ENCODE measurements around the gene PIP5K1A.
"Not testable (repeated sequence)": the region's sequence is repeated elsewhere in the genome, so short reads cannot be mapped to it uniquely, and the experiment has no call there.

The PIP5K1A gene

GRCh38 chr1:151267760-151268159 lies 69.4 kb downstream of the PIP5K1A start:
- no peak overlapping the region for H3K4me3 ChIP-seq (ENCODE audit: low read depth, low read length)
- no peak for TF ChIP-seq CTCF (IDR thresholded peaks at IDR 0.05; ENCODE audit: control insufficient read depth, extremely low read depth, insufficient read depth)
- no peak for DNase-seq (ENCODE audit: low read depth)

GRCh38 chr1:151273924-151274466 lies 75.6 kb downstream of the PIP5K1A start:
- TF ChIP-seq CTCF (IDR thresholded peaks at IDR 0.05; ENCODE audit: control insufficient read depth, extremely low read depth, insufficient read depth), result no peak
- H3K4me3 ChIP-seq (ENCODE audit: low read depth, low read length), result no peak overlapping the region
- DNase-seq (ENCODE audit: low read depth), result no peak

- DNase-seq (ENCODE audit: low read depth); H3K4me3 ChIP-seq (ENCODE audit: low read depth, low read length): not testable (repeated sequence)
These were observed 77.0 kb downstream of the PIP5K1A start for GRCh38 chr1:151275341-151275740.

- no peak overlapping the region for H3K4me3 ChIP-seq (ENCODE audit: low read depth, low read length)
- no peak for DNase-seq (ENCODE audit: low read depth)
- no peak for TF ChIP-seq CTCF (IDR thresholded peaks at IDR 0.05; ENCODE audit: control insufficient read depth, extremely low read depth, insufficient read depth)
These were observed 78.9 kb downstream of the PIP5K1A start for GRCh38 chr1:151277249-151277648.

- TF ChIP-seq CTCF (IDR thresholded peaks at IDR 0.05; ENCODE audit: control insufficient read depth, extremely low read depth, insufficient read depth), result 0 out of 2 replicates have a peak, but pooled peaks have one; percentile 20
- DNase-seq (ENCODE audit: low read depth), result peak; percentile 98
These were observed 83.0 kb downstream of the PIP5K1A start for GRCh38 chr1:151281225-151281968.

GRCh38 chr1:151281969-151282882 lies 83.9 kb downstream of the PIP5K1A start, which contains the start of gene ZNF687:
TSS of gene ZNF687 (plus strand) at chr1:151282299. CDS start at chr1:151286292, 3,993 bp downstream.
- TF ChIP-seq CTCF (IDR thresholded peaks at IDR 0.05; ENCODE audit: control insufficient read depth, extremely low read depth, insufficient read depth), result no peak
- peak; percentile 100 for DNase-seq (ENCODE audit: low read depth)
- peak within 1 kb of the TSS; percentile 96 for H3K4me3 ChIP-seq (ENCODE audit: low read depth, low read length)

More at GRCh38 chr1:151281225-151281968, 83.0 kb downstream of the PIP5K1A start:
- H3K4me3 ChIP-seq (ENCODE audit: low read depth, low read length), result peak overlapping the region; percentile 96
